Fibroblast of skin of left biceps (primary cell): ENCODE data around the gene XCL1.
A peak's percentile ranks its signal among the peaks of the same experiment; 100 is the strongest.
"Not testable (repeated sequence)": the region's sequence is repeated elsewhere in the genome, so short reads cannot be mapped to it uniquely, and the experiment has no call there.

Source experiments
- DNase-seq, 2 experiments: peaks; one replicate each; pipeline ENCODE4 v3.0.0-alpha.2; 2013; ENCODE audit warnings: low read depth in 2 of 2

The XCL1 gene

GRCh38 chr1:168567568-168567967, 8.8 kb upstream of the XCL1 start:
- DNase-seq, result no peak

GRCh38 chr1:168568346-168568745, 8.1 kb upstream of the XCL1 start:
- no peak for DNase-seq

GRCh38 chr1:168570652-168571051, 5.8 kb upstream of the XCL1 start:
- DNase-seq, result no peak

GRCh38 chr1:168572633-168573032, 3.8 kb upstream of the XCL1 start:
- no peak for DNase-seq

- DNase-seq, result peak in 1 of 2 experiments; percentile 12
These were observed 2.2 kb upstream of the XCL1 start for GRCh38 chr1:168574234-168574633.

GRCh38 chr1:168578531-168579185, 2.3 kb downstream of the XCL1 start:
- DNase-seq, result not testable (repeated sequence)

- not testable (repeated sequence) for DNase-seq
These were observed 3.9 kb downstream of the XCL1 start for GRCh38 chr1:168580290-168580689.

- not testable (repeated sequence) for DNase-seq
These were observed 4.6 kb downstream of the XCL1 start for GRCh38 chr1:168580991-168581390.

GRCh38 chr1:168581817-168582572, 5.6 kb downstream of the XCL1 start:
- DNase-seq, result no peak

GRCh38 chr1:168582688-168583336, 6.4 kb downstream of the XCL1 start:
- peak; percentile 40 to 44 for DNase-seq

- DNase-seq, result no peak
These were observed 7.2 kb downstream of the XCL1 start for GRCh38 chr1:168583571-168583970.

GRCh38 chr1:168585191-168585590, 8.8 kb downstream of the XCL1 start:
- no peak for DNase-seq

- DNase-seq, result no peak
These were observed 9.5 kb downstream of the XCL1 start for GRCh38 chr1:168585937-168586336.

- no peak for DNase-seq
These were observed 12.8 kb downstream of the XCL1 start for GRCh38 chr1:168589167-168589566.

GRCh38 chr1:168591066-168591465, 14.7 kb downstream of the XCL1 start:
- no peak for DNase-seq

GRCh38 chr1:168591641-168592250, 15.3 kb downstream of the XCL1 start:
- DNase-seq, result no peak

GRCh38 chr1:168595403-168595802, 19.0 kb downstream of the XCL1 start:
- DNase-seq, result not testable (repeated sequence)

- DNase-seq, result no peak
These were observed 21.7 kb downstream of the XCL1 start for GRCh38 chr1:168598125-168598524.

- no peak for DNase-seq
These were observed 22.5 kb downstream of the XCL1 start for GRCh38 chr1:168598892-168599291.

- DNase-seq, result no peak
These were observed 23.2 kb downstream of the XCL1 start for GRCh38 chr1:168599641-168600040.

GRCh38 chr1:168601051-168601450, 24.6 kb downstream of the XCL1 start:
- DNase-seq, result no peak

GRCh38 chr1:168603501-168604110, 27.2 kb downstream of the XCL1 start:
- DNase-seq, result no peak
